GM12865 (cell line): ENCODE measurements around the gene UNG.

Source experiments
- DNase-seq: peaks from one replicate; pipeline ENCODE4 v3.0.0; 2010; ENCODE audit warnings: low read depth
- H3K4me3 ChIP-seq: 2 replicates; pipeline ENCODE4 v1.5.1; 2011; ENCODE audit warnings: mild to moderate bottlenecking, low read depth, low read length, control low read depth
- CTCF ChIP-seq: IDR thresholded peaks from 2 replicates; pipeline ENCODE4 v1.5.1; 2011; ENCODE audit warnings: low read length, control low read depth, low read depth, inconsistent platforms; ENCODE audit not compliant: insufficient read depth; ENCODE audit errors: missing control alignments

The UNG gene

DNA sequence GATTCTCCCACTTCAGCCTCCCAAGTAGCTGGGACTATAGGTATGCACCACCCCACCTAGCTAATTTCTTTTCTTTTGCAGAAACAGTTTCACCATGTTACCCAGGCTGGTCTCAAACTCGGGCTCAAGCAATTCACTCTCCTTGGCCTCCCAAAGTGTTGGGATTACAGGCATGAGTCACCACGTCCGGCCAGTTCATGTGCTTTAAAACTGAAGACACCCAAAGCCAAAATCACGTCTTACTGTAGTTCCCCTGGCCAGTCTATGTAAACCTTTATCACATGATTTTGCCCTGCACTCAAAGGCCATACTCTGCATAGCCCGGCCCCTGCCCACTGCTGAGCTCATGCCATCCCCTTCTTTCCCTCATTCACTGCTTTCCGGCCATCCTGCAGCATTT lies 8.6 kb upstream of the UNG start:
- no peak for DNase-seq
- no peak overlapping the region for H3K4me3 ChIP-seq
- no peak for TF ChIP-seq CTCF

- DNase-seq, result no peak
- no peak overlapping the region for H3K4me3 ChIP-seq
- TF ChIP-seq CTCF, result no peak
These were observed 7.7 kb upstream of the UNG start for GRCh38 chr12:109089683-109090082.

- H3K4me3 ChIP-seq, result peak overlapping the region; percentile 76
- no peak for TF ChIP-seq CTCF
- no peak for DNase-seq
These were observed 4.8 kb upstream of the UNG start for GRCh38 chr12:109092497-109093021.

- peak; percentile 96 for DNase-seq
- peak within 1 kb of the TSS; percentile 76 for H3K4me3 ChIP-seq
- TF ChIP-seq CTCF, result peak; percentile 99
These were observed 4.1 kb upstream of the UNG start, which contains the start of gene ALKBH2 for GRCh38 chr12:109093022-109093918. Gene ALKBH2 (minus strand): TSS chr12:109093472. CDS start chr12:109092786, 686 bp downstream.

DNA sequence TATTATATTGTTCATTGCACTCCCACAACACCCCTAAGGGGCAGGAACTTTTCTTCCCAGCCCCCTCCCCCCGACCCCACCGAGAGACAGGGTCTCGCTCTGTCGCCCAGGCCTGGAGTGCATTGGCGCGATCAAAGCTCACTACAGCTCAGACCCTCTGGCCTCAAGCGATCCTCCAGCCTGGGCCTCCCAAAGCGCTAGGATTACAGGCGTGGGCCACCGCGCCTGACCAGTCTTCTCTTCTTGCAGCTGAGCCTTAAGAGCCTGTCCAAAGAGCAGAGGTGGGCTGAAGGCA lies 310 bp upstream of the UNG start:
- DNase-seq, result no peak
- TF ChIP-seq CTCF, result no peak
- H3K4me3 ChIP-seq, result peak overlapping the region; percentile 71

DNA sequence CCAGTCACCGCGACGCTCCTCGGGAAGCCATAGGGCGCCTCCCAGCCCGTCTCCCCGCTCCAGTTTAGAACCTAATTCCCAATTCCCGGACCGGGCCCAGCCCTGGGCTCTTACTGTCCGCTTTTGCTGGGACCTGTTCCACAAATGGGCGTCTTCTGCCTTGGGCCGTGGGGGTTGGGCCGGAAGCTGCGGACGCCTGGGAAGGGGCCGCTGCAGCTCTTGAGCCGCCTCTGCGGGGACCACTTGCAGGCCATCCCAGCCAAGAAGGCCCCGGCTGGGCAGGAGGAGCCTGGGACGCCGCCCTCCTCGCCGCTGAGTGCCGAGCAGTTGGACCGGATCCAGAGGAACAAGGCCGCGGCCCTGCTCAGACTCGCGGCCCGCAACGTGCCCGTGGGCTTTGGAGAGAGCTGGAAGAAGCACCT lies 797 bp downstream of the UNG start:
- H3K4me3 ChIP-seq, result peak overlapping the region; percentile 91
- no peak for TF ChIP-seq CTCF
- no peak for DNase-seq
